K562 (cell line): ENCODE results near the gene NTM. TPM values are rescaled to one million over a fixed set of nuclear protein-coding genes. Genes with fewer than 3 reads are reported as not detected.

Experiments
- ATAC-seq: fragments of 200-7000 bp; cut with Tn5 transposase; 3 replicates; pipeline ENCODE4 v1.9.1; 2020; ENCODE audit warnings: moderate library complexity
- BruUV-seq: library from RNA; stranded (reverse); fragments of 400-500 nt; replicated peaks from 2 replicates; lab custom pipeline; 2021; lab: Mats Ljungman, UMichigan
- CTCF ChIA-PET: fragments of 300-600 bp; formaldehyde crosslinking; extraction: SDS; loops from one replicate; lab custom pipeline; 2021; ENCODE audit warnings: low intra/inter-chr PET ratio; lab: Yijun Ruan, JAX
- POLR2A ChIA-PET: fragments of 300-600, 350-650 bp; sonication (Branson Sonifier 250); formaldehyde crosslinking; extraction: SDS; loops from one replicate; lab custom pipeline; 2021; ENCODE audit warnings: antibody characterized with exemption, inconsistent platforms; lab: Yijun Ruan, JAX
- DNase-seq, 4 experiments: peaks; one replicate each; pipeline versions ENCODE4 v3.0.0 to v3.0.0-alpha.2; 2011 to 2018; ENCODE audit warnings: low spot score in 3 of 4, mixed read lengths in 3 of 4; ENCODE audit errors: extremely low read depth in 1 of 4
- FAIRE-seq: peaks from 2 replicates; lab custom pipeline; 2011; peaks lifted over from hg19 to GRCh38; lab: Jason Lieb, UNC
- H2AFZ ChIP-seq: 2 replicates; pipeline ENCODE4 v1.6.0; 2011; ENCODE audit warnings: low read depth, low read length, control low read depth, inconsistent platforms
- H3K27ac ChIP-seq: fragments of 200-600 bp; 3 replicates; pipeline ENCODE4 v1.8.0; 2011; ENCODE audit warnings: low read depth, mild to moderate bottlenecking, control low read depth, inconsistent platforms, low read length, moderate library complexity, mixed read lengths; ENCODE audit errors: extremely low read depth
- H3K27me3 ChIP-seq, 2 experiments: fragments of 300-600 bp in 1 of 2; 2 replicates in 1 of 2; 3 replicates in 1 of 2; pipeline versions ENCODE4 v1.6.0 to v1.8.0; 2011; ENCODE audit warnings: inconsistent platforms in 2 of 2, low read length in 2 of 2, mild to moderate bottlenecking in 1 of 2, mixed read lengths in 1 of 2, moderate library complexity in 1 of 2; ENCODE audit not compliant: control insufficient read depth in 2 of 2, insufficient read depth in 2 of 2
- H3K36me3 ChIP-seq: fragments of 300-600 bp; 3 replicates; pipeline ENCODE4 v1.8.0; 2011; ENCODE audit warnings: mild to moderate bottlenecking, low read length, inconsistent platforms; ENCODE audit not compliant: control insufficient read depth, insufficient read depth
- H3K4me1 ChIP-seq, 2 experiments: fragments of 200-600 bp in 1 of 2; replicated peaks in 1 of 2; 2 replicates in 1 of 2; 3 replicates in 1 of 2; pipeline versions ENCODE4 v1.5.1 to v1.8.0; 2011; ENCODE audit warnings: inconsistent platforms in 2 of 2, low read length in 2 of 2, mild to moderate bottlenecking in 1 of 2, mixed read lengths in 1 of 2, moderate library complexity in 1 of 2; ENCODE audit not compliant: control insufficient read depth in 2 of 2, insufficient read depth in 2 of 2
- H3K4me2 ChIP-seq: 2 replicates; pipeline ENCODE4 v1.6.1; 2011; ENCODE audit warnings: low read length, control low read depth, inconsistent platforms, mixed read lengths; ENCODE audit not compliant: insufficient read depth
- H3K4me3 ChIP-seq: fragments of 200-600 bp; sonication (generic), shearing (Covaris generic); 2 replicates; pipeline ENCODE4 v1.5.1; 2016; ENCODE audit warnings: control low read depth, inconsistent platforms
- H3K79me2 ChIP-seq: fragments of 200-600 bp; 3 replicates; pipeline ENCODE4 v1.8.0; 2011; ENCODE audit warnings: low read length, inconsistent platforms; ENCODE audit not compliant: control insufficient read depth, insufficient read depth
- H3K9ac ChIP-seq, 2 experiments: 2 replicates each; pipeline versions ENCODE4 v1.6.0 to v1.6.1; 2011; ENCODE audit warnings: low read depth in 2 of 2, low read length in 2 of 2, control low read depth in 1 of 2, inconsistent platforms in 1 of 2, mild to moderate bottlenecking in 1 of 2, mixed read lengths in 1 of 2; ENCODE audit not compliant: insufficient read depth in 1 of 2
- H3K9me1 ChIP-seq: one replicate; pipeline ENCODE4 v1.6.0; 2011; ENCODE audit warnings: inconsistent platforms, mild to moderate bottlenecking, low read length, moderate library complexity; ENCODE audit not compliant: control insufficient read depth, insufficient read depth
- H3K9me3 ChIP-seq: replicated peaks from 2 replicates; pipeline ENCODE4 v1.5.1; 2011; ENCODE audit warnings: low read depth, low read length, inconsistent platforms; ENCODE audit not compliant: control insufficient read depth, insufficient read depth
- H4K20me1 ChIP-seq: replicated peaks from 2 replicates; pipeline ENCODE4 v1.6.1; 2011; ENCODE audit warnings: low read length, inconsistent platforms, mixed read lengths; ENCODE audit not compliant: control insufficient read depth, insufficient read depth
- CBX2 ChIP-seq: fragments of 200-600 bp; sonication (generic); IDR thresholded peaks from one replicate; pipeline ENCODE4 v1.6.1; 2012; ENCODE audit warnings: mild to moderate bottlenecking, low read length, inconsistent platforms; ENCODE audit not compliant: insufficient read depth, poor library complexity, severe bottlenecking
- CCNT2 ChIP-seq: IDR thresholded peaks from 2 replicates; pipeline ENCODE4 v1.6.1; 2011; ENCODE audit warnings: borderline replicate concordance, low read depth, mild to moderate bottlenecking, moderate library complexity, mixed read lengths, low read length; ENCODE audit not compliant: insufficient read length; ENCODE audit errors: extremely low read depth
- DMBX1 ChIP-seq: fragments of 250-450 bp; sonication (Bioruptor Pico); IDR thresholded peaks from 2 replicates; pipeline ENCODE4 v1.8.0; 2022; ENCODE audit warnings: inconsistent platforms, mild to moderate bottlenecking, moderate library complexity, borderline replicate concordance
- ID3 ChIP-seq, 2 experiments: fragments of 250-450 bp in 1 of 2; fragments of 450-650 bp in 1 of 2; sonication (Bioruptor Pico) in 1 of 2; IDR thresholded peaks; 2 replicates each; pipeline versions ENCODE4 v1.6.1 to v1.8.0; 2016 to 2021; ENCODE audit warnings: mild to moderate bottlenecking in 2 of 2, moderate library complexity in 2 of 2, missing compliant biosample characterization in 1 of 2, missing genetic modification characterization in 1 of 2
- IRF9 ChIP-seq: fragments of 450-650 bp; IDR thresholded peaks from 2 replicates; pipeline ENCODE4 v1.6.1; 2016; ENCODE audit warnings: missing biosample characterization, missing genetic modification characterization
- KAT7 ChIP-seq: sonication (generic); formaldehyde crosslinking; IDR thresholded peaks from 2 replicates; pipeline ENCODE4 v1.8.0; 2022; ENCODE audit warnings: missing genetic modification reagents, mild to moderate bottlenecking, borderline replicate concordance
- KHSRP ChIP-seq: fragments of 450-650 bp; IDR thresholded peaks from 2 replicates; pipeline ENCODE4 v1.6.1; 2017
- MLX ChIP-seq, 2 experiments: fragments of 450-650 bp in 1 of 2; sonication (generic) in 1 of 2; formaldehyde crosslinking; conservative IDR thresholded peaks; 2 replicates each; pipeline versions ENCODE4 v1.4.0 to v1.8.1; 2020 to 2022; ENCODE audit warnings: mild to moderate bottlenecking in 1 of 2, missing genetic modification reagents in 1 of 2
- PRPF4 ChIP-seq: fragments of 200-400 bp; formaldehyde crosslinking; IDR thresholded peaks from one replicate; pipeline ENCODE4 v1.6.1; 2017; ENCODE audit warnings: low read length, low read depth, mild to moderate bottlenecking; ENCODE audit not compliant: insufficient read depth, poor library complexity, severe bottlenecking
- RERE ChIP-seq: sonication (generic); formaldehyde crosslinking; IDR thresholded peaks from 2 replicates; pipeline ENCODE4 v1.8.0; 2023; ENCODE audit warnings: missing genetic modification reagents, mild to moderate bottlenecking, borderline replicate concordance
- TAF1 ChIP-seq: IDR thresholded peaks from 2 replicates; pipeline ENCODE4 v1.6.1; 2011; ENCODE audit warnings: mild to moderate bottlenecking, low read length, moderate library complexity; ENCODE audit not compliant: insufficient read depth, control insufficient read depth, severe bottlenecking; ENCODE audit errors: extremely low read depth
- TCF7 ChIP-seq: sonication (generic); IDR thresholded peaks from 2 replicates; pipeline ENCODE4 v1.6.1; 2016; ENCODE audit warnings: antibody characterized with exemption, borderline replicate concordance
- ZC3H4 ChIP-seq: sonication (generic); formaldehyde crosslinking; IDR thresholded peaks from 2 replicates; pipeline ENCODE4 v1.9.0; 2021; ENCODE audit warnings: missing genetic modification reagents, borderline replicate concordance
- ZNF311 ChIP-seq: fragments of 250-450 bp; sonication (Bioruptor Pico); IDR thresholded peaks from 2 replicates; pipeline ENCODE4 v1.4.0; 2020; ENCODE audit warnings: mild to moderate bottlenecking, moderate library complexity
- WGBS: fragments of 100-300 bp; shearing (Covaris generic); methylation state at CpG from one replicate; pipeline ENCODE4 v1.1.6; 2016; ENCODE audit warnings: low coverage, mixed read lengths; ENCODE audit not compliant: insufficient coverage; ENCODE audit errors: missing lambda C conversion rate; 5-methylcytosine and 5-hydroxymethylcytosine counted together
- in situ Hi-C: fragments of 300-500 bp; cut with MboI; formaldehyde crosslinking; loops from 4 replicates; pipeline ENCODE4 v1.15.0; 2018; ENCODE audit warnings: inconsistent platforms, mixed read lengths
- intact Hi-C: fragments of 100-400 bp; cut with micrococcal nuclease; formaldehyde crosslinking; loops from 2 replicates; pipeline ENCODE4 v1.14.2; 2022
- polyA plus RNA-seq, 8 experiments: library from polyadenylated mRNA; depleted of rRNA in 4 of 8; stranded (reverse) in 5 of 8; unstranded in 3 of 8; fragments of >200 nt; fragmentation: Nextera tagmentation in 2 of 8; fragmentation: Illumina TruSeq in 1 of 8; extraction: Ambion mirVana in 2 of 8; extraction: Trizol in 1 of 8; gene quantifications; 2 replicates each; pipeline versions ENCODE4 v1.2.1 to v1.2.3, GENCODE V29; 2011 to 2014; ENCODE audit warnings: inconsistent platforms in 1 of 8, missing spikeins in 1 of 8
- total RNA-seq, 7 experiments: library from RNA; depleted of rRNA in 6 of 7; stranded (reverse); fragments of >200 nt in 6 of 7; fragmentation: Illumina TruSeq in 2 of 7; extraction: Trizol in 2 of 7; gene quantifications; 2 replicates each; pipeline versions ENCODE4 v1.2.1 to v1.2.3, GENCODE V29; 2011 to 2021; ENCODE audit warnings: low replicate concordance in 1 of 7

Gene NTM
- total and polyA plus RNA-seq, 9 of the 15 experiments (the other 6 are each of a cell fraction or from before 2014, with no cell fraction given) = not detected

- intact Hi-C loops = no loop called here
- Histone ChIP-seq H3K4me2 (no peak overlapping the region), H3K79me2 (no peaks in the 10 kb centered on the region), H3K9me1 (no peaks in the 10 kb centered on the region), H2AFZ (no peak overlapping the region), H3K27me3 (no peaks in the 10 kb centered on the region), H3K36me3 (no peaks in the 10 kb centered on the region), H3K9me3 (no peaks in the 10 kb centered on the region), H4K20me1 (no peaks in the 10 kb centered on the region), H3K4me1 (no peaks in the 10 kb centered on the region), H3K9ac (no peak overlapping the region), H3K4me3 (no peak overlapping the region), H3K27ac (no peak overlapping the region)
- ChIA-PET POLR2A (no interaction called here), CTCF (no interaction called here)
- in situ Hi-C loops = no loop called here
- FAIRE-seq (no peak), ATAC-seq (no peak), DNase-seq (no peak)
- BruUV-seq = no TSS peak
- 0% methylated on average over 5 of the region's 5 CpGs for WGBS
- TF ChIP-seq TCF7 (no peak), ID3 (CRISPR knock-in tag; IDR thresholded peaks at IDR 0.05) (no peak), ID3 (tag; IDR thresholded peaks at IDR 0.05) (no peak), KAT7 (CRISPR knock-in tag) (no peak), TAF1 (no peak), ZC3H4 (no peak), KHSRP (no peak), CCNT2 (no peak), IRF9 (tag) (no peak), MLX (CRISPR knock-in tag; conservative IDR thresholded peaks at IDR 0.05) (no peak), PRPF4 (no peak), CBX2 (no peak), RERE (CRISPR knock-in tag) (no peak), ZNF311 (CRISPR knock-in tag) (no peak), DMBX1 (CRISPR knock-in tag) (no peak)
Observed at GRCh38 chr11:131327421-131327820, 43.0 kb upstream of the NTM start.
